Common myeloid progenitor, CD34-positive (primary cell): ENCODE measurements around the gene C3.
"Not testable (repeated sequence)": the region's sequence is repeated elsewhere in the genome, so short reads cannot be mapped to it uniquely, and the experiment has no call there.

Source experiments
- CTCF ChIA-PET: fragments of 350-600 bp; sonication (Branson Sonifier 250); formaldehyde crosslinking; loops from one replicate; lab custom pipeline; 2021; ENCODE audit warnings: antibody characterized with exemption; lab: Charles Lee
- POLR2A ChIA-PET: fragments of 350-600 bp; sonication (Branson Sonifier 250); formaldehyde crosslinking; loops from one replicate; lab custom pipeline; 2021; ENCODE audit warnings: antibody characterized with exemption; lab: Charles Lee
- DNase-seq, 3 donors: peaks; one replicate each; pipeline versions ENCODE4 v3.0.0 to v3.0.0-alpha.2; 2013
- H3K27ac ChIP-seq, 2 experiments: 1 replicate in 1 of 2; 2 replicates in 1 of 2; pipeline ENCODE4 v1.7.0; 2013; ENCODE audit warnings: inconsistent platforms in 2 of 2, low read length in 2 of 2, mild to moderate bottlenecking in 2 of 2, low read depth in 1 of 2, moderate library complexity in 1 of 2; ENCODE audit not compliant: severe bottlenecking in 2 of 2, insufficient read depth in 1 of 2, poor library complexity in 1 of 2
- H3K27me3 ChIP-seq, 5 experiments: replicated peaks in 2 of 5; 1 replicate in 3 of 5; 2 replicates in 2 of 5; pipeline versions ENCODE4 v1.6.1 to v1.7.0; 2013; ENCODE audit warnings: low read length in 4 of 5, mild to moderate bottlenecking in 2 of 5, moderate library complexity in 2 of 5, inconsistent platforms in 1 of 5; ENCODE audit not compliant: insufficient read depth in 5 of 5, control insufficient read depth in 4 of 5
- H3K36me3 ChIP-seq, 4 experiments: 1 replicate in 2 of 4; 2 replicates in 2 of 4; pipeline versions ENCODE4 v1.6.1 to v1.7.0; 2013; ENCODE audit warnings: low read length in 3 of 4, control low read depth in 1 of 4, mild to moderate bottlenecking in 1 of 4; ENCODE audit not compliant: control insufficient read depth in 4 of 4, insufficient read depth in 4 of 4
- H3K4me1 ChIP-seq, 4 experiments: 1 replicate in 3 of 4; 2 replicates in 1 of 4; pipeline versions ENCODE4 v1.6.1 to v1.7.1; 2013; ENCODE audit warnings: low read length in 3 of 4, mild to moderate bottlenecking in 3 of 4, control low read depth in 1 of 4, inconsistent platforms in 1 of 4, moderate library complexity in 1 of 4; ENCODE audit not compliant: control insufficient read depth in 4 of 4, insufficient read depth in 4 of 4; ENCODE audit errors: control extremely low read depth in 1 of 4
- H3K4me3 ChIP-seq, 7 experiments: 1 replicate in 4 of 7; 2 replicates in 3 of 7; pipeline versions ENCODE4 v1.5.1 to v1.7.0; 2013; ENCODE audit warnings: mild to moderate bottlenecking in 7 of 7, low read length in 6 of 7, moderate library complexity in 6 of 7, inconsistent platforms in 2 of 7, low read depth in 2 of 7, control low read depth in 1 of 7; ENCODE audit not compliant: insufficient read depth in 4 of 7, control insufficient read depth in 1 of 7; ENCODE audit errors: extremely low read depth in 1 of 7
- H3K9me3 ChIP-seq, 5 experiments: 1 replicate in 4 of 5; 2 replicates in 1 of 5; pipeline versions ENCODE4 v1.6.1 to v1.7.1; 2013; ENCODE audit warnings: low read length in 4 of 5, mild to moderate bottlenecking in 2 of 5, inconsistent platforms in 1 of 5, low read depth in 1 of 5, moderate library complexity in 1 of 5; ENCODE audit not compliant: control insufficient read depth in 4 of 5, insufficient read depth in 2 of 5; ENCODE audit errors: control extremely low read depth in 1 of 5
- WGBS: methylation state at CpG from one replicate; pipeline ENCODE4 v1.1.5; 2013; ENCODE audit not compliant: insufficient coverage; 5-methylcytosine and 5-hydroxymethylcytosine counted together

Gene C3

DNA sequence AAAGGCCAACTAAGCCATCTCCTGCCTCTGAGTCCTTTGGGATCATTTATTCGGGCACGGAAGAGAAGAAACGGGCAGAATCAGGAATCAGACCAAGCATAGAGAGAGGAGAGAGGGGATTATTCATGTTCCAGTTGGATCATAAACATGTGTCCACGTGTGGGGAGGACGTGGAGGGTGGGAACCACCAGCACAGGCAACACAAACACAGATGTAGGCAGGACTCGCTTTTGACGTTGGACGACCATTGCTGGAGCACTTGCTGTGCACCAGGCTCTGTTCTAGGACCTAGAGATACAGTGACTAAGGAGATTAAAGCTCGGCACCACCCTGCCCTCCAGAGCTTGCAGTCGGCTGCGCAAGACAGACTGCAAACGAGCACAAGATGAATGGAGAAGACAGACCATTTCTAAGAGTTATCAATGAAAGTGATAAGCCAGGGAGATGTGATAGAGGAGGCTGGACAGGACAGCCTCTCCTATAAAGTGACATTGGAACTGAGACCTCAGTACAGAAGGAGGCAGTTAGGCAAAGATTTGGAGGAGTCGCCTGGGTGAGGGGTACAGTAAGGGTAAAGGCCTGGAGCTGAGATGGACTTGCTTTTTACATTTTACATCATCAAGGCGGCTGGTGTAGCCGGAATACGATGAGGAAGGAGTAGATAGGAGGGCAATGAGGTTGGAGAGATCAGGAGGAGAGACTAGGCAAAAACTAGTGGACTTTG lies 46.1 kb upstream of the C3 start:
- no peak for DNase-seq
- no peaks in the 10 kb centered on the region for H3K9me3 ChIP-seq
- ChIA-PET CTCF (interaction anchor here (1.2 to 9.5 kb wide), 2 partner anchors 12 to 36 kb away, joined by 3 to 92 read pairs; no protein-coding TSS in a partner anchor), POLR2A (interaction anchor here (1.2 kb wide), 1 partner anchor 61 kb away, joined by 3 read pairs; no protein-coding TSS in a partner anchor)
- no peaks in the 10 kb centered on the region for H3K27me3 ChIP-seq
- peak overlapping the region; percentile 34 to 93 (median 76) for H3K4me3 ChIP-seq
- no peaks in the 10 kb centered on the region for H3K36me3 ChIP-seq
- 74% methylated on average over 13 of the region's 16 CpGs for WGBS
- peaks cover 2 to 26% (median 19%) of the 10 kb centered on the region in 4 experiments for H3K4me1 ChIP-seq
- peak overlapping the region in 1 of 2 experiments; percentile 51 for H3K27ac ChIP-seq

DNA sequence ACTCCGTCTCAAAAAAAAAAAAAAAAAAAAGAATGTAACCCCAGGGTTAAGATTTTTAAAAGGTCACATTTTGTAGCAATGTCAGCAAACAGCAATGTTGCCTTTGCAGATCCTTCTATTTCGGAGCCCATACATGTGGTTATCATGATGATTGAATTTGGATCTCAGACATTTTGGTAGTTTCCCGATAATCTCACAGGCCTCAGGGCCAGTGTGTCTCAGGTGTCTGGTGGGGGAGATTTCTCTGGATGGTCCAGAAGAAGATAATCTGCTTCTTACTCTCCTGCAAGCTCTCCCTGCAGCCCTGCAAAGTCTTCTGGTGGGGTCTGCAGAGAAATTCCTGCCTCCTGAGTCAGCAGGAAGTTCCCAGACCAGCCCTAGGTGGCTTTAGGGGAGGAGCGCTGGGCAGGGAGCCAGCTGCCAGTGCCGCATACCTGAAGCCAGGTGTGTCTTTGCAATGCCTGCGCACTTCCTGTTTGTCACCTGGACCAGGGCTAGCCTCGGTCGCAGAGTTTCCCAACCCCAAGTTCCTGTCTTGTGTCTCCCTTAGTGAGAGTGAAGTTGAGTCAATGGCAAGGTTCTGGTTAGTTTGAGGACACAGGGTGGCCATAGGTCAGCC lies 45.4 kb upstream of the C3 start:
- CTCF ChIA-PET = no interaction called here
- Histone ChIP-seq H3K27me3 (no peaks in the 10 kb centered on the region), H3K4me3 (peak overlapping the region in 1 of 7 experiments; percentile 93), H3K4me1 (peaks cover 2 to 26% (median 19%) of the 10 kb centered on the region in 4 experiments), H3K9me3 (no peaks in the 10 kb centered on the region), H3K36me3 (no peaks in the 10 kb centered on the region), H3K27ac (peak overlapping the region in 1 of 2 experiments; percentile 1)
- POLR2A ChIA-PET = no interaction called here
- DNase-seq = no peak
- 82% methylated on average over 7 of the region's 8 CpGs for WGBS

DNA sequence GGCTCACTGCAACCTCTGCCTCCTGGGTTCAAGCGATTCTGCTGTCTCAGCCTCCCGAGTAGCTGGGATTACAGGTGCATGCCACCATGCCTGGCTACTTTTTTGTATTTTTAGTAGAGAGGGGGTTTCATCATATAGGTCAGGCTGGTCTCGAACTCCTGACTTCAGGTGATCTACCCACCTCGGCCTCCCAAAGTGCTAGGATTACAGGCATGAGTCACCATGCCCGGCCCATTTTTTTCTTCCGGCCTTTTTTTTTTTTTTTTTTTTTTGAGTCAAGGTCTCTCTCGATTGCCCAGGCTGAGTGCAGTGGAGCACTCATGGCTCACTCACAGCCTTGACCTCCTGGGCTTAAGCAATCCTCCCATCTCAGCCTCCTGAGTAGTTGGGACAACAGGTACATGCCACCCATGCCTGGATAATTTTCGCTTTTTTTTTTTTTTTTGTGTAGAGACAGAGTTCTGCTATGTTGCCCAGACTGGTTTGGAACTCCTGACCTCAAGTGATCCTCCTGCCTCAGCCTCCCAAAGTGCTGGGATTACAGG lies 41.9 kb upstream of the C3 start:
- H3K27me3 ChIP-seq, H3K36me3 ChIP-seq, H3K27ac ChIP-seq, H3K4me3 ChIP-seq, DNase-seq, H3K9me3 ChIP-seq: not testable (repeated sequence)
- ChIA-PET POLR2A (interaction anchor here (0.6 kb wide), 1 partner anchor 10 kb away, joined by 5 read pairs; the partner anchor contains the start of gene VAV1), CTCF (interaction anchor here (1.3 kb wide), 1 partner anchor 44 kb away, joined by 3 read pairs; no protein-coding TSS in a partner anchor)
- 100% methylated on average over 2 of the region's 8 CpGs for WGBS
- H3K4me1 ChIP-seq = peaks cover 2 to 17% (median 13%) of the 10 kb centered on the region in 4 experiments

DNA sequence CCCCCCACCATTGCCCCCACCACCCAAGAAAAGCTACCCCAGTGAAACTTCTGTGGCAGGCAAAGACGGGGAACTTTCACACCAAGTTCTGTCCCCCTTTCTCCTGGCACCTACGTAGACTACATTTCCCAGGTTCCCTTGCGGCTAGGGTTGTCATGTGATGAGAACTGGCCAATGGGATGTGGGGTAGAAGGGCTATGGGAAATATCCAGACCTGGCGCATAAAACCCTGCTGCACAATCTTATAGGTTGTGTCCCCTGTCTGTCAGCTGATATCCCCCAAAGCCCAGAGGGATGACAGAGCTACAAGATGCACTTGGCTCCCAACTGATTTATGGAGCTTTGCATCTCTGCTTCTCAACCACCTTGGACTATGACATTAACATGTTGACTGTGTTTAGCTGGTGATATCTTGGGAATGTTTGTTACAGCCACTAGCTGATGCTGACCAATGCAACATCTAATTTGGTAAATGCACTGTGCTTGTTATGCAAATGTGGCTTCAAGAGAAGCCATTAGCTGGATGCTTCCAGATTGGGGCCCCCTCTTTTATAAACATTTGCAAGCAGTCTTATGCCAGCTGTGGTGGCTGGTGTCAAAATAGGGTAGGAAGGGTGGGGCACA lies 40.7 kb upstream of the C3 start:
- CTCF ChIA-PET = interaction anchor here (0.7 to 2.1 kb wide), 6 partner anchors 10 to 107 kb away, joined by 3 to 6 read pairs (median 3); partner anchors contain the start of gene VAV1
- DNase-seq = peak in 2 of 3 donors; percentile 60 to 61
- Histone ChIP-seq H3K4me3 (no peak overlapping the region), H3K9me3 (no peaks in the 10 kb centered on the region), H3K4me1 (peaks cover 0 to 6% (median 4%) of the 10 kb centered on the region in 4 experiments), H3K36me3 (no peaks in the 10 kb centered on the region), H3K27me3 (no peaks in the 10 kb centered on the region), H3K27ac (no peak overlapping the region)
- 100% methylated on average over 1 of the region's 4 CpGs for WGBS
- POLR2A ChIA-PET = no interaction called here

DNA sequence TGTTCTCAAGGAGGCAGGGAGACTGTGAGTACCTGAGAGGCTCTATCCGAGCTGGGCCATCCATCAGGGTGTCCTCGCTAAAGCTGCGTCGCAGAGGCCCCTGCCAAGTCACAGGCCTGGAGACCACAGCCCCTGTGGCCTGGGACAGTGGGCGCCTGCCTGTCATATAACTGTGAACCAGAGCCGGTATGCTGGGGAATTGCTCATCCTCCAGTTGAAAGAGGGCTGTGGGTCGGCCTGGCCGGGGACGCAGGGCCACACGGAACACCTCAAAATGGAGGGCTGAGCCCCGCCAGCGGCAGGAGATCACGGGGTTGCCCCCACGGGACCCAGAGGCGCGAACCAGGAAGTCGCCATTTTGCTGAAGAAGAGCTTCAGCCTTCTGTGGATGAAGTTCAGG lies 40.2 kb upstream of the C3 start:
- no peak for DNase-seq

DNA sequence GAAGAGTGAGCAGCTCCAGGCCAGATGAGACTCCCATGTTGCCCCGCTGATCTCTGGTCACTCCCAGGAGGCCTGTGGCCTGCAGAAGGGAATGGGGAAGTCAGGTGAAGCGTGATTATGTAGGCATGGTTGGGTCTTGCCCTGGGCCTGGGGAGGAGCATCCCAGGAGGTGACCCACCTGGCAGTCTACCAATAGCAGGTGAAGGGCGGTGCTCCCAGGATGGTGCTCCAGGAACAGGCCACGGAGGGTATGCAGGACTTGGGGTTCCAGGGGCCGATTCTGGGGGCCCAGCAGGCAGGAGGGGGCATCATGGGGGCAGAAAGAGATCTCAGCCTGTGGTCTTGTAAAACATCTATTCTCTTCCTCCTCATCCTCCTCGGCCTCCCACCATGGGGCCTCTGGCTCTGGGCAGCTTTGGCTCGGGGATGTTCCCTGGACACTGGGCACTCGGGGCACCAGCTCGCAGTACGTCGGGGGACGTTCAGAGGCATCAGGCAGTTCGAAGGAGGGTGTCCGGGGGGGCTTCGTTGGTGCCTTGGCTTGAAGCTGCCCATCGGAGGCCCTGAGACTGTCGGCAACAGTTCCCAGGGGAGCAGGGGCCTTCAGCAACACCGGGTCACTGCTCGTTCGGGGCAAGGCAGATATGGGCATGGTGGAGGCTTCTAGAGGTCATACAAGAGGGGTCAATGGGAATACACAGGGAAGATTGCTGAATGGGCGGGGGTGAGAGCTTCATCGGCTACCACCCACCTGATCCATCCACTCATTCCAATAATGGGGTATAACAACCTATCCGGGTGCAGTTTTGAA lies 34.4 kb upstream of the C3 start:
- WGBS = 97% methylated on average over 19 of the region's 23 CpGs
- no peak for DNase-seq
- ChIA-PET POLR2A (no interaction called here), CTCF (interaction anchor here (1.1 to 2.2 kb wide), 4 partner anchors 9 to 18 kb away, joined by 3 to 8 read pairs (median 6); partner anchors contain the start of genes SH2D3A, TRIP10 and VAV1)
- H3K9me3 ChIP-seq = no peaks in the 10 kb centered on the region
- peaks cover 0 to 13% (median 8%) of the 10 kb centered on the region in 4 experiments for H3K4me1 ChIP-seq
- peaks cover 0 to 4% (median 0%) of the 10 kb centered on the region in 4 experiments for H3K36me3 ChIP-seq
- H3K27ac ChIP-seq = no peak overlapping the region
- H3K4me3 ChIP-seq = no peak overlapping the region
- no peaks in the 10 kb centered on the region for H3K27me3 ChIP-seq

More for the DNA sequence above, 40.2 kb upstream of the C3 start:
- H3K4me3 ChIP-seq = no peak overlapping the region
- no peak overlapping the region for H3K27ac ChIP-seq
- ChIA-PET POLR2A (no interaction called here), CTCF (interaction anchor here (0.7 to 2.1 kb wide), 5 partner anchors 11 to 108 kb away, joined by 3 to 6 read pairs (median 3); partner anchors contain the start of gene VAV1)
- WGBS = over 99% methylated on average over 12 of the region's 17 CpGs
- no peaks in the 10 kb centered on the region for H3K36me3 ChIP-seq
- no peaks in the 10 kb centered on the region for H3K27me3 ChIP-seq
- peaks cover 0 to 1% (median under 1%) of the 10 kb centered on the region in 4 experiments for H3K4me1 ChIP-seq
- no peaks in the 10 kb centered on the region for H3K9me3 ChIP-seq
